ENCODE measurements around the gene HTT-AS.
"Not testable (repeated sequence)": the region's sequence is repeated elsewhere in the genome, so short reads cannot be mapped to it uniquely, and the experiment has no call there.

HTT-AS gene

DNA sequence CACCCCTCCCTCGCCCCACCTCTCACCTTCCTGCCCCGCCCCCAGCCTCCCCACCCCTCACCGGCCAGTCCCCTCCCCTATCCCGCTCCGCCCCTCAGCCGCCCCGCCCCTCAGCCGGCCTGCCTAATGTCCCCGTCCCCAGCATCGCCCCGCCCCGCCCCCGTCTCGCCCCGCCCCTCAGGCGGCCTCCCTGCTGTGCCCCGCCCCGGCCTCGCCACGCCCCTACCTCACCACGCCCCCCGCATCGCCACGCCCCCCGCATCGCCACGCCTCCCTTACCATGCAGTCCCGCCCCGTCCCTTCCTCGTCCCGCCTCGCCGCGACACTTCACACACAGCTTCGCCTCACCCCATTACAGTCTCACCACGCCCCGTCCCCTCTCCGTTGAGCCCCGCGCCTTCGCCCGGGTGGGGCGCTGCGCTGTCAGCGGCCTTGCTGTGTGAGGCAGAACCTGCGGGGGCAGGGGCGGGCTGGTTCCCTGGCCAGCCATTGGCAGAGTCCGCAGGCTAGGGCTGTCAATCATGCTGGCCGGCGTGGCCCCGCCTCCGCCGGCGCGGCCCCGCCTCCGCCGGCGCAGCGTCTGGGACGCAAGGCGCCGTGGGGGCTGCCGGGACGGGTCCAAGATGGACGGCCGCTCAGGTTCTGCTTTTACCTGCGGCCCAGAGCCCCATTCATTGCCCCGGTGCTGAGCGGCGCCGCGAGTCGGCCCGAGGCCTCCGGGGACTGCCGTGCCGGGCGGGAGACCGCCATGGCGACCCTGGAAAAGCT lies at the start of gene HTT-AS, which contains the start of gene HTT:
TSS of gene HTT-AS (minus strand) at position 461 of the 768 bp plus-strand sequence.
TSS of gene HTT (plus strand) at position 604 of the 768 bp plus-strand sequence. CDS start at position 749, 145 bp downstream.
- DNase-seq (ENCODE audit: low spot score) = peak; percentile 97

- no peak for DNase-seq (ENCODE audit: low spot score)
Observed at GRCh38 chr4:3123181-3123671, 48.9 kb upstream of the HTT-AS start.

- DNase-seq (ENCODE audit: low spot score) = no peak
Observed at GRCh38 chr4:3122081-3122563, 47.8 kb upstream of the HTT-AS start.

- DNase-seq (ENCODE audit: low spot score) = no peak
Observed at GRCh38 chr4:3121596-3121995, 47.3 kb upstream of the HTT-AS start.

DNA sequence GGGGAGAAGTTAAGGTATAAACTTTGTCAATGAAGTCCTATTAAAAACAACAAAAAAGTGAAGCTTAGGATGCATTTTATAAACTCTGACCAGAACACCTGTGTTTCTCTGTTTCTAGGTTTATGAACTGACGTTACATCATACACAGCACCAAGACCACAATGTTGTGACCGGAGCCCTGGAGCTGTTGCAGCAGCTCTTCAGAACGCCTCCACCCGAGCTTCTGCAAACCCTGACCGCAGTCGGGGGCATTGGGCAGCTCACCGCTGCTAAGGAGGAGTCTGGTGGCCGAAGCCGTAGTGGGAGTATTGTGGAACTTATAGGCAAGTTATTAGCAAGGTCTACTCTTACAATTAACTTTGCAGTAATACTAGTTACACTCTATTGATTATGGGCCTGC lies 46.8 kb upstream of the HTT-AS start:
- DNase-seq (ENCODE audit: low spot score) = no peak

DNA sequence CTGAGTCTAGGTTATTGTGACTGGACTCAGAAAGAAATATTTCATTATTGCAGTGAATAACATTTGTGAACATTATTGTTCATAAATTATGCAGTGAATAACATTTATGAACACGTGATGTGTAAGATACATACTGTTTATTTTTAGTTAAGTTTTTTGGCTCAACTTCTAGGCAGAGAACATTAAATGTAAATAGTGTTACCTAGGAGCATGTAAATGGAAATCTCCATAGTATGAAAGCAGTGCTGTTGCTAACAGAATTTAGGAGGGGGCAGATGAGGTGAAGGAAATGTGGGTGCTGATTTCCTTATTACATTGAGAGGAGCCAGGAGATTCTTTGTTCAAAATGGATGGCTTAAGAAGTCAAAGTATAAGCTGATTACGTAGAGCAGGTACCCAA lies 45.1 kb upstream of the HTT-AS start:
- no peak for DNase-seq (ENCODE audit: low spot score)

DNA sequence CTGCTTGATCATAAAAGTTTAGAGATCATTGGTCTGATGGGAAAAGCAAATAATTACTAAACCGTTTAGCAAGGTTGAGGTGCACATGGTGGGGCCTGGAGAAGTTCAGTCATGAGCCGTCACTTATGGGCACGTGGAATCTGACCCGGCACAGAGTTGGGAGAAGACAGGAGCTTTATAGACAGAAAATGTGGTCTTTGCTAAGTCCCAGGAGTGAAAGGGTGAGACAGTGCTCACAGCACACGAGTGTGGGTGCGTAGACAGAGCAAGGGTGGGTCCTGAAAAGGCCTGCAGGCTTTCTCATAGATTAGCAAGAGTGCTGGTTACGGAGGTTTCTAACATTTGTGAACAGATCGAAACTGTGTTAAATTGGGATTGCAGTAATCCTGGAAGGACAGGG lies 44.0 kb upstream of the HTT-AS start:
- DNase-seq (ENCODE audit: low spot score) = no peak

GRCh38 chr4:3116955-3117354 lies 42.6 kb upstream of the HTT-AS start:
- DNase-seq (ENCODE audit: low spot score) = no peak

GRCh38 chr4:3115637-3116270 lies 41.4 kb upstream of the HTT-AS start:
- no peak for DNase-seq (ENCODE audit: low spot score)

DNA sequence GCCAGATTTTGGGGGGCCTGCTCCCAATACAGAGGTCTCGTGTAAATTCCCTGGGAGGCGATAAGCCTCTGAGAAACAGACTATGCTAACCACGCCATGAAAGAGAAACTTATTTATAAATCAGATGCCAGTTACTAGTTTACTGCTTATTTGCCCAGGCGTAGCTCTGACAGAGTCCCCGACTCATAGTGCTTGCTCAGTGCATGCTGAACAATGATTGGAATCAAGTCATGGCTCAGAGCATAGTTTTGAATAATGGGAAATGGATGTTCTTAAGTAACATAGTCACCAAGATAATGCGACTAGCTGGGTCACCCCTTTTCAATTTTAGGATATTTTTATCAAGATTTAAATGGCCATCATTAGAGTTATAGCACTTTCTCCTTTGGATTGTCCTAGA lies 40.0 kb upstream of the HTT-AS start:
- no peak for DNase-seq (ENCODE audit: low spot score)

DNA sequence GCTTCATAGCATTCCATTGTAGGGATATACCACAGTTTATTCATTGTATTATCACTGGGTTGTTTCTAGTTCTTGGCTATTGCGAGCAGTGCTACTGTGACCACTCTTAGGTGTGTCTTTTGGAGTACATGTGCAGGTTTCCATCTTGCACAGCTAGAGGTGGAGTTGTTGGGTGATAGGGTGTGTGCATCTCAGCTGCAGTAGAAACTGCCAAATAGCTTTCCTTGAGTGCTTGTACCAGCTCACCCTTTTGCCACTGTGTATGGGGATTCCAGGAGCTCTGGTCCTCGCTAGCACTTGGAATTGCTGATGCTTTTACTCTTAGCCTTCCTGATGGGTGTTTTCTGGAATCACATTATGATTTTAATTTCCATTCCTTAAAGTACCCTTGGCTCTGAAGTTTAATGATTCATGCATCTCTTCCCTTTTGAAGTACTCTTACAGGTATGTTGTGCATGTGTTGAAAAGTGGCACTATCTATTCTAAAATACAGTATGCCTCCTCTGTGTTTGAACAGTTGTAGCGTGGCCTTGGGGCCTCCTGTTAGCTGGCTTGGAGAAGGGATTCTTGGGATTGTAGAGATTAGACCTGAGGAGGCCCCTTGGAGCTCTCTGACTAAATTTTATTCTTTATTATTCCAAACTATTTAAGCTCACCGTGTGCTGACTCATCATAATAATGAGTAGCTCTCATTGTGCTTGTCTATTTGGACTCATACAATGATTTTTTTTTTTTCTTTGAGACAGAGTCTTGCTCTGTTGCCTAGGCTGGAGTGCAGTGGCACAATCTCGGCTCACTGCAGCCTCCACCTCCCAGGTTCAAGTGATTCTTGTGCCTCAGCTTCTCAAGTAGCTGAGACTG lies 38.5 kb upstream of the HTT-AS start:
- no peak for DNase-seq (ENCODE audit: low spot score)

DNA sequence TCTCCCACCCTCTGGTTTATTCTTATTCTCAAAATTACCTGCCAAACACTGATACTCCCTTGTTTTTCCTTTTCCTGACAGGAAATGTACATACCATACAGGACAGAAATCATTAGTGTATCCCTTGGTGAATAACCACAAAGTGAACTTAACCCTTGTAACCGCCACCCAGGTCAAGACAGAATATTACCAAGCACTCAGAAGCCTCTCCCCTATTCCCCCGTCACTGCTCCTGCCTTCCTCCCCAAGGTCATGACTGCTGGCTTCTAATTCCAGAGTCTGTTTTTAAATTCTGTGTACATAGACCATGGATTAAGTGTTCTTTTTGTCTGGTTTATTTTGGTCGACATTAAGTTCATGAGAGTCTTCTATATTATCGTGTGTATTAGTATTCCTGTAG lies 37.9 kb upstream of the HTT-AS start:
- DNase-seq (ENCODE audit: low spot score) = no peak

DNA sequence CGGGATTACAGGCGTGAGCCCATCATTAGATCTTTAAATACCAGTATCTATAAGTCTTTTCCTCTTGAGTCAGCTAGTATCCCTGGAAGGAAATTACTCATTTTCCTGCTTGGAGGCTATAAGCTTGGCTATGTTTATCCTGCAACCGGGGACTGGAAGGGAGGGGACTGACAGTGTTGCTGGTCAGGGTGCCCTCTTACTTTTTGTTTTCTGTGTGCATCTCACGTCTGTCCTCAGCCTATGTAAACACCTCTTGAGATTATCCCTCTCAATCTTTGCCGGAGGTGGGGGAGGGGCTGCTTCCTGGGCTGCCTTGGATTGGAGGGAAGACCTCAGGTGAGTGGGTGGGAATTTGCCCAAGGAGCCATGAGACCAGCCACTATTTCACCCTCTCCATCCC lies 37.1 kb upstream of the HTT-AS start:
- DNase-seq (ENCODE audit: low spot score) = no peak

DNA sequence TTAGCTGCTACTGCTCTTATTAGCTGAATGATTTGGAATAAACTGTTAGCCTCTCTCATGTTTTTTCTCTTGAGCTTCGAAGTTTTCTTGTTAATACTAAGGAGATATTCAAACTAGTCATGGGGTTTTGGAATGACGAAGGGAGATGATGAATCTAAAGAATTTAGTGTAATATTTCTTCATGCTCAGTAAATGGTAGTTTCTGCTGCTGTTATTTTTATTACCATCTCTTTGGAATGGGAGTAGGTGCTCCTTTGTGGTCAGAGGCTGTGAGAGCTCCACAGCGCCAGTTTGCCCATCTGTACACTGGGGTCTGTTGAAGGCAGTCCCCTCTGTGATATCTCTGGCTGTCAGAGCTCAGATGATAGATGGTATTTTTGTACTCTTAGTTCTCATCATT lies 33.9 kb upstream of the HTT-AS start:
- no peak for DNase-seq (ENCODE audit: low spot score)

- no peak for DNase-seq (ENCODE audit: low spot score)
Observed at GRCh38 chr4:3107691-3108121, 33.4 kb upstream of the HTT-AS start.

DNA sequence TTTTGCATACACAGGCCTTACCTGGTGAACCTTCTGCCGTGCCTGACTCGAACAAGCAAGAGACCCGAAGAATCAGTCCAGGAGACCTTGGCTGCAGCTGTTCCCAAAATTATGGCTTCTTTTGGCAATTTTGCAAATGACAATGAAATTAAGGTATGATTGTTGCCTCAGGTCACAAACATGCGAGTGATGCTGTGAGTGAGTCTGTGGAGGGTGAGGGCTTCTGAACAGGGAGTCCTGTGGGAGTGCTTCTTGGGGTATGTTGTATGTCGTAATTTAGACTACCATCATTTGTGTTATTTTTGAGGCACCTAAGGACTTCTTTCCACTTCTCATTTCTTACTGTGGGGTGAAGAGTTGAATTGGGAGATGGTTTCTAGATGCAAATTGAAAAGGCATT lies 32.9 kb upstream of the HTT-AS start:
- no peak for DNase-seq (ENCODE audit: low spot score)

GRCh38 chr4:3106339-3107186 lies 32.2 kb upstream of the HTT-AS start:
- DNase-seq (ENCODE audit: low spot score) = peak; percentile 79

DNA sequence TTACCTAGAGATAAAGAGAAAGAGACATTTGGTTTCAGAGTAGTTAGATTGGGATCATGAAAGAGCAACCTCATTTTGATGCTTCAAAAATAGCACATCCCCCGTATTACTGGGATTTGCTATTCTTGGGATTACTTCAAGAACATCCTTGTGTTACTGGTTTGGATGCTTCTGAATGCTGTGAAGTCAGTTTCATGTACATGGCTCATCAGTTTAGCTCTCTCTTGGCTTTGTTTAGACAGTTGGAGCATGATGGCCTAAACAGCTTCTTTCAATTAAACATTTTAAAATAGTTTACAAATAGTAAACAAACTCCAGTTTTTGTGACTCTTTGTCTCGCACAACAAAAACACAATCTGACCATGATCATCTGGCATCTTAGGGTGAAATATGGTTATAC lies 24.0 kb upstream of the HTT-AS start:
- no peak for DNase-seq (ENCODE audit: low spot score)

DNA sequence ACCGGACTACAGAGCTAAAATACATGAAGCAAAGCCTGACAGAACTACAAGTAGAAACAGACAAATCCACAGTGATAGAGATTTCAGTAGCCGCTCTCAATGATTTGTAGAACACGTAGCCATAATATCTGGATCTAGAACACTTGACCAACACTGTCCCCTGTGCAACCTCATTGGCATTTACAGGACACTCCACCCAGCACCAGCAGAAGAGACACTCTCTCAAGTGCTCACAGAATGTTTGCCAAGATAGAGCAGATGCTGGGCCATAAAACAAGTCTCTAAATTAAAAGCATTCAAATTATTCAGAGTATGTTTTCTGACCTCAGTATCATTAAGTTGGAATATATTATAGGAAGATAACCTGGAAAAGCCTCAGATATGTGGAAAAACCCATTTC lies 21.9 kb upstream of the HTT-AS start:
- DNase-seq (ENCODE audit: low spot score) = no peak

DNA sequence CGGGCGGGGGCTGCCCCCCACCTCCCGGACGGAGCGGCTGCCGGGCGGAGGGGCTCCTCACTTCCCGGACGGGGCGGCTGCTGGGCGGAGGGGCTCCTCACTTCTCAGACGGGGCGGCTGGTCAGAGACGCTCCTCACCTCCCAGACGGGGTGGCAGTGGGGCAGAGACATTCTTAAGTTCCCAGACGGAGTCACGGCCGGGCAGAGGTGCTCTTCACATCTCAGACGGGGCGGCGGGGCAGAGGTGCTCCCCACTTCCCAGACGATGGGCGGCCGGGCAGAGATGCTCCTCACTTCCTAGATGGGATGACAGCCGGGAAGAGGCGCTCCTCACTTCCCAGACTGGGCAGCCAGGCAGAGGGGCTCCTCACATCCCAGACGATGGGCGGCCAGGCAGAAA lies 20.4 kb upstream of the HTT-AS start:
- not testable (repeated sequence) for DNase-seq (ENCODE audit: low spot score)

DNA sequence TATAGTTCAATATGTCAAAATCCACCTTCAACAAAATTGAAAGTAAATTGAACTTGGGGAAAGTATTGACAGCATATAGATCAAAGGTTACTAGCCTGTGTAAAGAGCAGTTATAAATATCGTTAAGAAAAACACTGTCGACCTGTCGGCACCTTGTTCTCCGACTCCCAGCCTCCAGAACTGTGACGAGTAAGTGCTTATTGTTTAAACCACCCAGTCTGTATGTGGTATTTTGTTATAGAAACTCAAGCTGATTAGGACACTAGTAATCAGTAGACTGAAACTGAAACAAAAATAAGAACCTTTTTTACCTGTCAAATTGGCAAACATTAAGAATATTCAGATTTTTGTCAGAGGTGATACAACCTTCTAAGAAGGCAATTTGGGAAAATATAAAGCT lies 17.1 kb upstream of the HTT-AS start:
- DNase-seq (ENCODE audit: low spot score) = no peak
